MCF 10A (cell line): ENCODE results near the gene MTHFD2L. TPM values are rescaled to one million over a fixed set of nuclear protein-coding genes. Genes with fewer than 3 reads are reported as not detected.

Experiments
- BruUV-seq: library from RNA; stranded (reverse); fragments of 400-500 nt; replicated peaks from 2 replicates; lab custom pipeline; 2021; lab: Mats Ljungman, UMichigan
- CTCF ChIA-PET: fragments of 300-600 bp; sonication (Branson Sonifier 250); formaldehyde crosslinking; extraction: SDS; loops from one replicate; lab custom pipeline; 2021; ENCODE audit warnings: antibody characterized with exemption, inconsistent platforms; lab: Yijun Ruan, JAX
- POLR2A ChIA-PET: fragments of 300-600, 350-650 bp; sonication (Branson Sonifier 250); formaldehyde crosslinking; extraction: SDS; loops from one replicate; lab custom pipeline; 2020; ENCODE audit warnings: antibody characterized with exemption, inconsistent platforms; lab: Yijun Ruan, JAX
- DNase-seq: peaks from one replicate; pipeline ENCODE4 v3.0.0-alpha.2; 2018; ENCODE audit not compliant: unreplicated experiment
- H3K27ac Mint-ChIP-seq: one replicate; pipeline ENCODE4 v1.8.0; 2022; ENCODE audit warnings: mild to moderate bottlenecking, low read depth, mixed read lengths; ENCODE audit not compliant: unreplicated experiment
- H3K27me3 Mint-ChIP-seq: one replicate; pipeline ENCODE4 v1.8.0; 2022; ENCODE audit warnings: mixed read lengths; ENCODE audit not compliant: insufficient read depth, unreplicated experiment
- H3K36me3 Mint-ChIP-seq: one replicate; pipeline ENCODE4 v1.8.0; 2022; ENCODE audit warnings: mild to moderate bottlenecking, moderate library complexity, mixed read lengths; ENCODE audit not compliant: insufficient read depth, unreplicated experiment
- H3K4me1 Mint-ChIP-seq: one replicate; pipeline ENCODE4 v1.8.0; 2022; ENCODE audit warnings: mixed read lengths; ENCODE audit not compliant: insufficient read depth, unreplicated experiment
- H3K4me3 Mint-ChIP-seq: one replicate; pipeline ENCODE4 v1.8.0; 2022; ENCODE audit warnings: mild to moderate bottlenecking, moderate library complexity, mixed read lengths; ENCODE audit not compliant: unreplicated experiment
- H3K9me3 Mint-ChIP-seq: one replicate; pipeline ENCODE4 v1.8.0; 2022; ENCODE audit warnings: mixed read lengths; ENCODE audit not compliant: unreplicated experiment
- CTCF ChIP-seq: fragments of 200-600 bp; IDR thresholded peaks from one replicate; pipeline ENCODE4 v1.8.0; 2022; ENCODE audit warnings: antibody characterized with exemption, mild to moderate bottlenecking; ENCODE audit not compliant: unreplicated experiment
- intact Hi-C: fragments of 100-400 bp; cut with micrococcal nuclease; formaldehyde crosslinking; loops from 2 replicates; pipeline ENCODE4 v1.14.1; 2022
- total RNA-seq: library from RNA; stranded (reverse); gene quantifications from 2 replicates; pipeline ENCODE4 v1.2.3, GENCODE V29; 2022

MTHFD2L gene
- total RNA-seq, 1 experiment from 2014 or later: 113 TPM

- no peak for DNase-seq
- Mint-ChIP-seq H3K27ac (no peak overlapping the region), H3K4me1 (no peaks in the 10 kb centered on the region), H3K36me3 (peaks cover 43% of the 10 kb centered on the region), H3K9me3 (no peaks in the 10 kb centered on the region), H3K27me3 (no peaks in the 10 kb centered on the region), H3K4me3 (no peak overlapping the region)
- BruUV-seq: no TSS peak
- intact Hi-C loops: no loop called here
- CTCF ChIA-PET: interaction anchor here (3.0 kb wide), 1 partner anchor 68 kb away, joined by 11 read pairs; no protein-coding TSS in a partner anchor
- TF ChIP-seq CTCF: no peak
- POLR2A ChIA-PET: interaction anchor here (2.1 kb wide), 1 partner anchor 10 kb away, joined by 9 read pairs; the partner anchor contains the start of gene EPGN
These were observed 139.6 kb downstream of the MTHFD2L start for GRCh38 chr4:74297539-74297938.

- no peak for DNase-seq
- Mint-ChIP-seq H3K4me3 (no peak overlapping the region), H3K9me3 (no peaks in the 10 kb centered on the region), H3K36me3 (peaks cover 17% of the 10 kb centered on the region), H3K27ac (no peak overlapping the region), H3K27me3 (no peaks in the 10 kb centered on the region), H3K4me1 (peaks cover 8% of the 10 kb centered on the region)
- intact Hi-C loops: no loop called here
- CTCF ChIA-PET: interaction anchor here (0.6 to 1.2 kb wide), 3 partner anchors 38 to 286 kb away, joined by 3 read pairs; no protein-coding TSS in a partner anchor
- no TSS peak for BruUV-seq
- no peak for TF ChIP-seq CTCF
- POLR2A ChIA-PET: interaction anchor here (0.6 to 6.0 kb wide), 5 partner anchors 13 to 195 kb away, joined by 3 to 102 read pairs (median 3); no protein-coding TSS in a partner anchor
These were observed 146.2 kb downstream of the MTHFD2L start for GRCh38 chr4:74304095-74304625.

- BruUV-seq: no TSS peak
- POLR2A ChIA-PET: interaction anchor here (0.6 to 6.0 kb wide), 9 partner anchors 13 to 454 kb away, joined by 3 to 132 read pairs (median 4); no protein-coding TSS in a partner anchor
These were observed 147.1 kb downstream of the MTHFD2L start for GRCh38 chr4:74305000-74305399.

More at GRCh38 chr4:74305000-74305399, 147.1 kb downstream of the MTHFD2L start:
- Mint-ChIP-seq H3K9me3 (no peaks in the 10 kb centered on the region), H3K27ac (no peak overlapping the region), H3K4me3 (no peak overlapping the region), H3K36me3 (peaks cover 15% of the 10 kb centered on the region), H3K27me3 (no peaks in the 10 kb centered on the region), H3K4me1 (peaks cover 13% of the 10 kb centered on the region)
- intact Hi-C loops: loop anchor here (5.0 kb wide), 2 partner anchors 193 to 648 kb away; no protein-coding TSS in a partner anchor
- no peak for DNase-seq
- CTCF ChIA-PET: interaction anchor here (0.7 to 5.5 kb wide), 5 partner anchors 36 to 190 kb away, joined by 3 to 81 read pairs (median 3); no protein-coding TSS in a partner anchor
- TF ChIP-seq CTCF: no peak
